ENCODE results near the gene TMEM119. TPM values are rescaled to one million over a fixed set of nuclear protein-coding genes. Genes with fewer than 3 reads are reported as not detected.

TMEM119 gene
- total and polyA plus RNA-seq, 2 experiments from 2014 or later, result 54.4 to 69.7 TPM

- WGBS (ENCODE audit: low lambda C conversion rate, missing lambda C conversion rate), result 94% methylated on average over 6 of the region's 6 CpGs
- Histone ChIP-seq H3K9me2 (replicated peaks; ENCODE audit: insufficient read depth) (no peaks in the 10 kb centered on the region), H3K4me2 (no peak overlapping the region), H3K27me3 (no peaks in the 10 kb centered on the region), H3K27ac (no peak overlapping the region), H3K9me3 (ENCODE audit: low read depth) (no peaks in the 10 kb centered on the region), H3K4me3 (no peak overlapping the region), H3K36me3 (replicated peaks; ENCODE audit: insufficient read depth, low read depth) (no peaks in the 10 kb centered on the region), H4K20me1 (ENCODE audit: insufficient read depth, poor library complexity, severe bottlenecking) (no peaks in the 10 kb centered on the region), H3K4me1 (ENCODE audit: insufficient read depth) (peaks cover 11% of the 10 kb centered on the region), H2AFZ (no peak overlapping the region), H3K79me2 (no peaks in the 10 kb centered on the region)
- DNase-seq (ENCODE audit: low spot score), result no peak
- TF ChIP-seq CTCF (IDR thresholded peaks at IDR 0.05; ENCODE audit: poor library complexity), result no peak
- TF ChIP-seq EZH2phosphoT487 (IDR thresholded peaks at IDR 0.05; ENCODE audit: low read depth, severe bottlenecking, unreplicated experiment), result no peak
- TF ChIP-seq EZH2 (IDR thresholded peaks at IDR 0.05; ENCODE audit: borderline replicate concordance), result no peak
Measured at GRCh38 chr12:108614639-108615038, 16.8 kb upstream of the TMEM119 start.

- TF ChIP-seq EZH2 (IDR thresholded peaks at IDR 0.05; ENCODE audit: borderline replicate concordance), result no peak
- TF ChIP-seq EZH2phosphoT487 (IDR thresholded peaks at IDR 0.05; ENCODE audit: low read depth, severe bottlenecking, unreplicated experiment), result no peak
- no peak for TF ChIP-seq CTCF (IDR thresholded peaks at IDR 0.05; ENCODE audit: poor library complexity)
- no peaks in the 10 kb centered on the region for H3K27me3 ChIP-seq
- WGBS (ENCODE audit: low lambda C conversion rate, missing lambda C conversion rate), result 78% methylated on average over 4 of the region's 4 CpGs
- no peak overlapping the region for H3K4me2 ChIP-seq
- H3K27ac ChIP-seq, result no peak overlapping the region
- no peaks in the 10 kb centered on the region for H3K9me3 ChIP-seq (ENCODE audit: low read depth)
- H2AFZ ChIP-seq, result no peak overlapping the region
- no peak for DNase-seq (ENCODE audit: low spot score)
- no peaks in the 10 kb centered on the region for H4K20me1 ChIP-seq (ENCODE audit: insufficient read depth, poor library complexity, severe bottlenecking)
- H3K4me1 ChIP-seq (ENCODE audit: insufficient read depth), result peaks cover 11% of the 10 kb centered on the region
- H3K4me3 ChIP-seq, result no peak overlapping the region
- no peaks in the 10 kb centered on the region for H3K9me2 ChIP-seq (replicated peaks; ENCODE audit: insufficient read depth)
- no peaks in the 10 kb centered on the region for H3K79me2 ChIP-seq
- H3K36me3 ChIP-seq (replicated peaks; ENCODE audit: insufficient read depth, low read depth), result no peaks in the 10 kb centered on the region
Measured at GRCh38 chr12:108614041-108614440, 16.2 kb upstream of the TMEM119 start.

- no peaks in the 10 kb centered on the region for H3K9me2 ChIP-seq (replicated peaks; ENCODE audit: insufficient read depth)
- H3K27me3 ChIP-seq, result no peaks in the 10 kb centered on the region
- no peaks in the 10 kb centered on the region for H3K79me2 ChIP-seq
- H3K4me3 ChIP-seq, result no peak overlapping the region
- no peak overlapping the region for H2AFZ ChIP-seq
- H3K4me2 ChIP-seq, result no peak overlapping the region
- DNase-seq (ENCODE audit: low spot score), result no peak
- no peaks in the 10 kb centered on the region for H4K20me1 ChIP-seq (ENCODE audit: insufficient read depth, poor library complexity, severe bottlenecking)
- no peaks in the 10 kb centered on the region for H3K9me3 ChIP-seq (ENCODE audit: low read depth)
- no peak for TF ChIP-seq CTCF (IDR thresholded peaks at IDR 0.05; ENCODE audit: poor library complexity)
- no peak for TF ChIP-seq EZH2 (IDR thresholded peaks at IDR 0.05; ENCODE audit: borderline replicate concordance)
- no peak for TF ChIP-seq EZH2phosphoT487 (IDR thresholded peaks at IDR 0.05; ENCODE audit: low read depth, severe bottlenecking, unreplicated experiment)
- 74% methylated on average over 9 of the region's 9 CpGs for WGBS (ENCODE audit: low lambda C conversion rate, missing lambda C conversion rate)
- H3K4me1 ChIP-seq (ENCODE audit: insufficient read depth), result peaks cover 11% of the 10 kb centered on the region
- no peak overlapping the region for H3K27ac ChIP-seq
- H3K36me3 ChIP-seq (replicated peaks; ENCODE audit: insufficient read depth, low read depth), result no peaks in the 10 kb centered on the region
Measured at GRCh38 chr12:108613548-108613947, 15.7 kb upstream of the TMEM119 start.

- no peak overlapping the region for H3K4me3 ChIP-seq
- no peaks in the 10 kb centered on the region for H3K36me3 ChIP-seq (replicated peaks; ENCODE audit: insufficient read depth, low read depth)
- H4K20me1 ChIP-seq (ENCODE audit: insufficient read depth, poor library complexity, severe bottlenecking), result no peaks in the 10 kb centered on the region
- H3K27me3 ChIP-seq, result no peaks in the 10 kb centered on the region
- DNase-seq (ENCODE audit: low spot score), result no peak
- WGBS (ENCODE audit: low lambda C conversion rate, missing lambda C conversion rate), result 80% methylated on average over 8 of the region's 8 CpGs
- no peaks in the 10 kb centered on the region for H3K79me2 ChIP-seq
- TF ChIP-seq EZH2 (IDR thresholded peaks at IDR 0.05; ENCODE audit: borderline replicate concordance), result no peak
- TF ChIP-seq CTCF (IDR thresholded peaks at IDR 0.05; ENCODE audit: poor library complexity), result no peak
- TF ChIP-seq EZH2phosphoT487 (IDR thresholded peaks at IDR 0.05; ENCODE audit: low read depth, severe bottlenecking, unreplicated experiment), result no peak
- no peak overlapping the region for H3K4me2 ChIP-seq
- no peak overlapping the region for H2AFZ ChIP-seq
- H3K27ac ChIP-seq, result no peak overlapping the region
- no peaks in the 10 kb centered on the region for H3K9me3 ChIP-seq (ENCODE audit: low read depth)
- no peaks in the 10 kb centered on the region for H3K9me2 ChIP-seq (replicated peaks; ENCODE audit: insufficient read depth)
- peaks cover 11% of the 10 kb centered on the region for H3K4me1 ChIP-seq (ENCODE audit: insufficient read depth)
Measured at GRCh38 chr12:108612788-108613282, 15.0 kb upstream of the TMEM119 start.
